ENCODE data around the gene KCNK5. TPM values are rescaled to one million over a fixed set of nuclear protein-coding genes. Genes with fewer than 3 reads are reported as not detected.
A peak's percentile ranks its signal among the peaks of the same experiment; 100 is the strongest.

KCNK5 gene
- total and polyA plus RNA-seq, 7 donors: 3.0 to 26.9 (median 7.5) TPM

- no peak for DNase-seq
- H3K27me3 ChIP-seq: no peaks in the 10 kb centered on the region
- WGBS, 2 donors: 71 to 88% methylated on average over 5 of the region's 5 CpGs
- no peak overlapping the region for H3K27ac ChIP-seq
- no peaks in the 10 kb centered on the region for H3K36me3 ChIP-seq
- no peak for TF ChIP-seq EP300 (IDR thresholded peaks at IDR 0.05)
- TF ChIP-seq POLR2A (IDR thresholded peaks at IDR 0.05): no peak
- TF ChIP-seq CTCF (IDR thresholded peaks at IDR 0.05): no peak
- no peak for TF ChIP-seq POLR2AphosphoS5 (IDR thresholded peaks at IDR 0.05)
- intact Hi-C loops (cut with DNase I): no loop called here
- no peaks in the 10 kb centered on the region for H3K4me1 ChIP-seq
- H3K4me3 ChIP-seq: no peak overlapping the region
- H3K9me3 ChIP-seq: no peaks in the 10 kb centered on the region
Observed at GRCh38 chr6:39247667-39248194, 18.5 kb upstream of the KCNK5 start.

- no peak overlapping the region for H3K4me3 ChIP-seq
- no peaks in the 10 kb centered on the region for H3K27me3 ChIP-seq
- peak; percentile 77 for DNase-seq
- 80 to 94% methylated on average over 9 of the region's 9 CpGs for WGBS, 2 donors
- H3K9me3 ChIP-seq: no peaks in the 10 kb centered on the region
- intact Hi-C loops (cut with DNase I): no loop called here
- H3K36me3 ChIP-seq: no peaks in the 10 kb centered on the region
- peak overlapping the region in 3 of 4 donors; percentile 40 to 62 (median 54) for H3K27ac ChIP-seq
- TF ChIP-seq EP300 (IDR thresholded peaks at IDR 0.05): no peak
- peak in 3 of 4 donors; percentile 20 to 67 (median 41) for TF ChIP-seq POLR2AphosphoS5 (IDR thresholded peaks at IDR 0.05)
- no peaks in the 10 kb centered on the region for H3K4me1 ChIP-seq
Observed at GRCh38 chr6:39243809-39244208, 14.5 kb upstream of the KCNK5 start.

GRCh38 chr6:39240155-39240757, 11.0 kb upstream of the KCNK5 start:
- Histone ChIP-seq H3K4me1 (no peaks in the 10 kb centered on the region), H3K4me3 (no peak overlapping the region), H3K27me3 (no peaks in the 10 kb centered on the region), H3K36me3 (no peaks in the 10 kb centered on the region), H3K9me3 (no peaks in the 10 kb centered on the region), H3K27ac (peak overlapping the region; percentile 11 to 58 (median 35))
- intact Hi-C loops (cut with DNase I): no loop called here
- TF ChIP-seq POLR2AphosphoS5 (IDR thresholded peaks at IDR 0.05): no peak
- TF ChIP-seq CTCF (IDR thresholded peaks at IDR 0.05): no peak
- no peak for TF ChIP-seq POLR2A (IDR thresholded peaks at IDR 0.05)
- no peak for TF ChIP-seq EP300 (IDR thresholded peaks at IDR 0.05)
- WGBS, 2 donors: 56 to 76% methylated on average over 3 of the region's 3 CpGs
- no peak for DNase-seq

GRCh38 chr6:39239527-39240154, 10.4 kb upstream of the KCNK5 start:
- Histone ChIP-seq H3K4me3 (no peak overlapping the region), H3K27ac (peak overlapping the region in 2 of 4 donors; percentile 50 to 58), H3K4me1 (no peaks in the 10 kb centered on the region), H3K9me3 (no peaks in the 10 kb centered on the region), H3K27me3 (no peaks in the 10 kb centered on the region), H3K36me3 (no peaks in the 10 kb centered on the region)
- intact Hi-C loops (cut with DNase I): no loop called here
- WGBS, 2 donors: 61 to 68% methylated on average over 7 of the region's 7 CpGs
- peak; percentile 68 for DNase-seq
- TF ChIP-seq POLR2A (IDR thresholded peaks at IDR 0.05) (no peak), POLR2AphosphoS5 (IDR thresholded peaks at IDR 0.05) (peak in 3 of 4 donors; percentile 26 to 48 (median 40)), EP300 (IDR thresholded peaks at IDR 0.05) (peak in 2 of 4 donors; percentile 30 to 61)

- no peaks in the 10 kb centered on the region for H3K27me3 ChIP-seq
- intact Hi-C loops (cut with DNase I): no loop called here
- H3K36me3 ChIP-seq: no peaks in the 10 kb centered on the region
- TF ChIP-seq EP300 (IDR thresholded peaks at IDR 0.05) (no peak), POLR2AphosphoS5 (IDR thresholded peaks at IDR 0.05) (no peak), POLR2A (IDR thresholded peaks at IDR 0.05) (no peak), CTCF (IDR thresholded peaks at IDR 0.05) (no peak)
- H3K4me3 ChIP-seq: no peak overlapping the region
- H3K27ac ChIP-seq: no peak overlapping the region
- 92% methylated on average over 3 of the region's 3 CpGs for WGBS, 2 donors
- no peaks in the 10 kb centered on the region for H3K4me1 ChIP-seq
- no peaks in the 10 kb centered on the region for H3K9me3 ChIP-seq
- DNase-seq: no peak
Observed at GRCh38 chr6:39236742-39237141, 7.5 kb upstream of the KCNK5 start.
